GM12878 (cell line): ENCODE data around the gene RALGPS2. TPM values are rescaled to one million over a fixed set of nuclear protein-coding genes. Genes with fewer than 3 reads are reported as not detected.

Experiments used
- ATAC-seq: fragments of 200-7000 bp; cut with Tn5 transposase; 3 replicates; pipeline ENCODE4 v1.9.1; 2020; ENCODE audit warnings: mild to moderate bottlenecking, moderate library complexity
- BruUV-seq: library from RNA; stranded (reverse); fragments of 400-500 nt; replicated peaks from 2 replicates; lab custom pipeline; 2021; lab: Mats Ljungman, UMichigan
- CTCF ChIA-PET: fragments of 300-600 bp; sonication (Branson Sonifier 250); formaldehyde crosslinking; extraction: SDS; loops from one replicate; lab custom pipeline; 2021; ENCODE audit warnings: inconsistent platforms; lab: Yijun Ruan, JAX
- POLR2A ChIA-PET: fragments of 350-600 bp; formaldehyde crosslinking; extraction: SDS; loops from one replicate; lab custom pipeline; 2021; ENCODE audit warnings: inconsistent platforms; lab: Charles Lee
- RAD21 ChIA-PET: fragments of 300-600 bp; sonication (Branson Sonifier 250); formaldehyde crosslinking; loops from one replicate; lab custom pipeline; 2023; ENCODE audit warnings: antibody characterized with exemption; ENCODE audit not compliant: unreplicated experiment; lab: Charles Lee
- SMC1A ChIA-PET: fragments of 300-600 bp; sonication (Branson Sonifier 250); formaldehyde crosslinking; loops from one replicate; lab custom pipeline; 2023; ENCODE audit not compliant: unreplicated experiment, uncharacterized antibody; lab: Charles Lee
- DNase-seq: peaks from one replicate; pipeline ENCODE4 v3.0.0-alpha.2; 2011; ENCODE audit warnings: low read depth, low spot score
- FAIRE-seq: peaks from 3 replicates; lab custom pipeline; 2011; peaks lifted over from hg19 to GRCh38; lab: Jason Lieb, UNC
- H2AFZ ChIP-seq: 2 replicates; pipeline ENCODE4 v1.6.0; 2011; ENCODE audit warnings: low read depth, low read length, control low read depth; ENCODE audit not compliant: control insufficient read depth
- H3K27ac ChIP-seq: 2 replicates; pipeline ENCODE4 v1.5.1; 2011; ENCODE audit warnings: control low read depth; ENCODE audit not compliant: control insufficient read depth, insufficient read depth
- H3K27me3 ChIP-seq, 2 experiments: replicated peaks in 1 of 2; 2 replicates each; pipeline versions ENCODE4 v1.6.0 to v1.6.1; 2011; ENCODE audit warnings: low read length in 1 of 2; ENCODE audit not compliant: control insufficient read depth in 2 of 2, insufficient read depth in 2 of 2
- H3K36me3 ChIP-seq, 2 experiments: 2 replicates each; pipeline ENCODE4 v1.5.1; 2011; ENCODE audit warnings: low read length in 1 of 2; ENCODE audit not compliant: control insufficient read depth in 2 of 2, insufficient read depth in 2 of 2
- H3K4me1 ChIP-seq: 2 replicates; pipeline ENCODE4 v1.6.1; 2011; ENCODE audit warnings: mild to moderate bottlenecking, low read length, moderate library complexity, mixed read lengths; ENCODE audit not compliant: control insufficient read depth, insufficient read depth
- H3K4me2 ChIP-seq: 2 replicates; pipeline ENCODE4 v1.6.0; 2011; ENCODE audit warnings: control low read depth; ENCODE audit not compliant: control insufficient read depth, insufficient read depth
- H3K4me3 ChIP-seq: fragments of 200-600 bp; sonication (generic); 2 replicates; pipeline ENCODE4 v1.5.1; 2016
- H3K79me2 ChIP-seq: 2 replicates; pipeline ENCODE4 v1.6.0; 2011; ENCODE audit warnings: low read length; ENCODE audit not compliant: control insufficient read depth, insufficient read depth
- H3K9ac ChIP-seq: 2 replicates; pipeline ENCODE4 v1.8.0; 2011; ENCODE audit warnings: low read length, control low read depth, mixed read lengths; ENCODE audit not compliant: control insufficient read depth, insufficient read depth
- H3K9me3 ChIP-seq: replicated peaks from 3 replicates; pipeline ENCODE4 v1.5.1; 2011; ENCODE audit warnings: mild to moderate bottlenecking, low read length; ENCODE audit not compliant: control insufficient read depth, insufficient read depth
- H4K20me1 ChIP-seq: 2 replicates; pipeline ENCODE4 v1.6.0; 2011; ENCODE audit not compliant: control insufficient read depth, insufficient read depth
- CREM ChIP-seq: IDR thresholded peaks from 2 replicates; pipeline ENCODE4 v1.6.1; 2014; ENCODE audit warnings: antibody characterized with exemption, low read depth
- E2F4 ChIP-seq: IDR thresholded peaks from 2 replicates; pipeline ENCODE4 v1.6.1; 2012; ENCODE audit warnings: low read depth, low read length, improper control_type of control experiment
- EGR1 ChIP-seq, 2 experiments: IDR thresholded peaks; 1 replicate in 1 of 2; 2 replicates in 1 of 2; pipeline ENCODE4 v1.6.1; 2011 to 2012; ENCODE audit warnings: low read depth in 2 of 2, low read length in 2 of 2, borderline replicate concordance in 1 of 2, mild to moderate bottlenecking in 1 of 2, moderate library complexity in 1 of 2
- GABPA ChIP-seq: IDR thresholded peaks from 2 replicates; pipeline ENCODE4 v1.6.1; 2014; ENCODE audit warnings: antibody characterized with exemption, low read depth, mild to moderate bottlenecking, inconsistent platforms
- SREBF1 ChIP-seq: IDR thresholded peaks from 2 replicates; pipeline ENCODE4 v1.6.1; 2012; ENCODE audit warnings: mild to moderate bottlenecking, low read length
- WGBS: methylation state at CpG from one replicate; pipeline ENCODE4 v1.1.6; 2016; ENCODE audit warnings: low lambda C conversion rate; ENCODE audit not compliant: insufficient replicate concordance, insufficient coverage; ENCODE audit errors: missing lambda C conversion rate; 5-methylcytosine and 5-hydroxymethylcytosine counted together
- in situ Hi-C: fragments of 300-500 bp; cut with MboI; formaldehyde crosslinking; loops from 9 replicates; pipeline ENCODE4 v1.14.3; 2018; ENCODE audit warnings: mixed read lengths
- intact Hi-C: fragments of 100-400 bp; cut with micrococcal nuclease; formaldehyde crosslinking; loops from one replicate; pipeline ENCODE4 v1.14.2; 2022; ENCODE audit not compliant: unreplicated experiment
- polyA plus RNA-seq, 11 experiments: library from polyadenylated mRNA; depleted of rRNA in 4 of 11; unstranded in 6 of 11; stranded (reverse) in 5 of 11; fragments of >200 nt; fragmentation: Nextera tagmentation in 4 of 11; fragmentation: Illumina TruSeq in 1 of 11; extraction: Ambion mirVana in 4 of 11; extraction: Trizol in 1 of 11; gene quantifications; 1 replicate in 1 of 11; 2 replicates in 10 of 11; pipeline versions ENCODE4 v1.2.1 to v1.2.3, GENCODE V29; 2011 to 2016; ENCODE audit warnings: inconsistent platforms in 2 of 11, missing spikeins in 2 of 11, low read depth in 1 of 11
- total RNA-seq, 4 experiments: library from RNA; depleted of rRNA in 3 of 4; stranded (reverse); fragments of >200 nt in 3 of 4; fragmentation: Illumina TruSeq in 1 of 4; extraction: Trizol in 1 of 4; gene quantifications; 2 replicates each; pipeline versions ENCODE4 v1.2.1 to v1.2.3, GENCODE V29; 2013 to 2021
- TF ChIP-seq, protein P1 (sequence below): fragments of 450-650 bp; IDR thresholded peaks from 2 replicates; pipeline ENCODE4 v1.6.1; 2014; ENCODE audit warnings: mild to moderate bottlenecking

Gene RALGPS2
- total and polyA plus RNA-seq, 10 of the 15 experiments (the other 5 are each of a cell fraction or from before 2014, with no cell fraction given) = 0.08 to 3.7 (median 0.50) TPM

GRCh38 chr1:178938959-178939317, 213.9 kb downstream of the RALGPS2 start:
- H3K9ac ChIP-seq = no peak overlapping the region
- DNase-seq = no peak
- H3K4me2 ChIP-seq = no peak overlapping the region
- BruUV-seq = no TSS peak
- ChIA-PET RAD21 (no interaction called here), CTCF (no interaction called here), POLR2A (no interaction called here), SMC1A (interaction anchor here (2.3 kb wide), 1 partner anchor 10 kb away, joined by 10 read pairs; no protein-coding TSS in a partner anchor)
- TF ChIP-seq E2F4 (no peak), GABPA (no peak), EGR1 (IDR thresholded peaks at IDR 0.05; ENCODE audit: borderline replicate concordance in 1 of 2, low read depth in 2 of 2, low read length in 2 of 2) (no peak), SREBF1 (no peak), CREM (no peak)
- TF ChIP-seq, protein P1, sequence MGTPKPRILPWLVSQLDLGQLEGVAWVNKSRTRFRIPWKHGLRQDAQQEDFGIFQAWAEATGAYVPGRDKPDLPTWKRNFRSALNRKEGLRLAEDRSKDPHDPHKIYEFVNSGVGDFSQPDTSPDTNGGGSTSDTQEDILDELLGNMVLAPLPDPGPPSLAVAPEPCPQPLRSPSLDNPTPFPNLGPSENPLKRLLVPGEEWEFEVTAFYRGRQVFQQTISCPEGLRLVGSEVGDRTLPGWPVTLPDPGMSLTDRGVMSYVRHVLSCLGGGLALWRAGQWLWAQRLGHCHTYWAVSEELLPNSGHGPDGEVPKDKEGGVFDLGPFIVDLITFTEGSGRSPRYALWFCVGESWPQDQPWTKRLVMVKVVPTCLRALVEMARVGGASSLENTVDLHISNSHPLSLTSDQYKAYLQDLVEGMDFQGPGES = no peak
- in situ Hi-C loops = no loop called here
- no peak for FAIRE-seq
- no peak overlapping the region for H2AFZ ChIP-seq
- no peaks in the 10 kb centered on the region for H3K36me3 ChIP-seq
- no peaks in the 10 kb centered on the region for H4K20me1 ChIP-seq
- H3K4me3 ChIP-seq = no peak overlapping the region
- no peak for ATAC-seq
- H3K27me3 ChIP-seq = no peaks in the 10 kb centered on the region; a peak in 1 of 4 replicates
- intact Hi-C loops = no loop called here
- H3K27ac ChIP-seq = no peak overlapping the region
- H3K9me3 ChIP-seq = no peaks in the 10 kb centered on the region
- H3K4me1 ChIP-seq = peaks cover 8% of the 10 kb centered on the region
- no peaks in the 10 kb centered on the region for H3K79me2 ChIP-seq
- 42% methylated on average over 10 of the region's 10 CpGs for WGBS
